Effector CD4-positive, alpha-beta T cell (primary cell): Measurements from ENCODE around the gene NRG4.
A peak's percentile ranks its signal among the peaks of the same experiment; 100 is the strongest.
"Not testable (repeated sequence)": the region's sequence is repeated elsewhere in the genome, so short reads cannot be mapped to it uniquely, and the experiment has no call there.

Experiments used
- DNase-seq: peaks from one replicate; pipeline ENCODE4 v3.0.0-alpha.2; 2020

Gene NRG4

GRCh38 chr15:75925440-75925839, 86.8 kb downstream of the NRG4 start:
- DNase-seq: no peak

DNA sequence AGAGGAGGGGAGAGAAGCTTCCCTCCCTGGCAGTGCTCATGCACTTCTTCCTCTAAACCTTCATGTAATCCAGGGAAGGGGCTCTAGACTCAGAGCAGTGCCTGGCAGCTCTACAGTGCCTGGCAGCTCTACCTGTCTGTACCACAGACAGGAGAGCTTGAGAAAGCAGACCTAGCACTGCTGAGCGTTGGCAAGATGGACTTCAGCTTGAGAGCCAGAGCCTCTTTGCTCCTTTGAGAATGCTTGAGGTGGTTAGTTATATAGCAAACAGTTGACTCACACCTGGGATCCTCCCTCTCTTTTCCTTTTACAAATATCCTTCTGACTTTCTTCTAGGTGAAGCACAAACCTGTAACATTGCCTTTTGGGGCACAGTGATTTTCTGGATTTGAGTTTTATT, 87.6 kb downstream of the NRG4 start:
- DNase-seq: no peak

GRCh38 chr15:75923756-75924155, 88.5 kb downstream of the NRG4 start:
- DNase-seq: no peak

- no peak for DNase-seq
Measured at GRCh38 chr15:75921732-75922703, 90.2 kb downstream of the NRG4 start.

- no peak for DNase-seq
Measured at GRCh38 chr15:75920079-75920478, 92.1 kb downstream of the NRG4 start.

DNA sequence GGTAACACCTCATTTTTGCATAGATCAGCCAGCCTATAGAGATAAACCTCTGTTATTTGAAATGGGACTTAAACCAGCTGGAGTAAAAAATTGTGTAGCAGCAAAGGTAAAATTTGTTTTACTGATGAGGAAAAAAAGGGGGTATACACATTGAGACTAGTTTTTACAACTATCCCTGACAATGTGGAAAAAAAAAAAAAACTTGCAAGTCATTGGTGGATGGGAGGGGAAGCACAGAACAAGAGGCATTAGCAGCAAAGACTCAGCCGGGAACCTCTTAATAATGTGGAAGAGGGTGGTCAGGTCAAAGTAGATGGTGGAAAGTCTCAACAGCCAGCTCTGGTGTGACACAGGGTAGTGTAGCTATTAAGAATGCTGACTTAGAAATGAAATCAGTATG, 94.1 kb downstream of the NRG4 start:
- DNase-seq: no peak

- no peak for DNase-seq
Measured at GRCh38 chr15:75916978-75917377, 95.2 kb downstream of the NRG4 start.

GRCh38 chr15:75910355-75910754, 101.9 kb downstream of the NRG4 start:
- not testable (repeated sequence) for DNase-seq

- no peak for DNase-seq
Measured at GRCh38 chr15:75905231-75905630, 107.0 kb downstream of the NRG4 start.

GRCh38 chr15:75903331-75904239, 108.6 kb downstream of the NRG4 start, which contains the start of gene FBXO22:
TSS of gene FBXO22 (plus strand) at chr15:75903878. CDS start at chr15:75903964, 86 bp downstream.
- DNase-seq: peak; percentile 83

GRCh38 chr15:75902129-75902557, 110.1 kb downstream of the NRG4 start:
- no peak for DNase-seq

- no peak for DNase-seq
Measured at GRCh38 chr15:75900577-75900976, 111.6 kb downstream of the NRG4 start.

- DNase-seq: no peak
Measured at GRCh38 chr15:75895731-75896130, 116.5 kb downstream of the NRG4 start.

DNA sequence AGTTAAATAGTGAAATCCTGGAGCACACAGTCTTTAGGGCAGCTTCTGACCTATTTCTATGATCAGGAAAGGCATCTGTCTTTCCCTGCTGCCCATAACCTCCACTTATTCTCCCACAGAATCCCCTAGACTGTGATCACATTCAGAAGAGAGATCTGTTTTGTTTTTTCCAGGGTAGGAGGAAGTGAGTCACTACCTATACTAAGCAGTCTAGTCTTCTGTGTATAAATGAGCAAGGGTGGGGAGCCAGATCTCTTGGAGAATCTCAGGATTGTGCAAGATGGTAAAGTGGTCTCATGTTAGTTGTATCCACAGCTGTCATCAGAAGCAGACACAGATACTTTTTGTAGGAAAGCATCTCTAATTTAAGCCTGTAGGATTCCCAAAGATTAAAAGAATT, 120.3 kb downstream of the NRG4 start:
- no peak for DNase-seq
